Trophoblast cell (in vitro differentiated cells and primary cell): ENCODE data around the gene RAD51B.

Experiments used
- DNase-seq, 2 donors: peaks; one replicate each; pipeline ENCODE4 v3.0.0-alpha.2; 2016
- H2AFZ ChIP-seq: 2 replicates; pipeline ENCODE4 v1.6.1; 2013; ENCODE audit warnings: low read length, moderate library complexity, mild to moderate bottlenecking; ENCODE audit not compliant: insufficient read depth, poor library complexity
- H2AK5ac ChIP-seq: 2 replicates; pipeline ENCODE4 v1.6.1; 2013; ENCODE audit warnings: mild to moderate bottlenecking, low read length
- H2BK120ac ChIP-seq: 2 replicates; pipeline ENCODE4 v1.6.1; 2013; ENCODE audit warnings: low read length, mild to moderate bottlenecking, moderate library complexity; ENCODE audit not compliant: insufficient read depth, poor library complexity
- H2BK12ac ChIP-seq: 2 replicates; pipeline ENCODE4 v1.6.1; 2013; ENCODE audit warnings: mild to moderate bottlenecking, low read length, moderate library complexity
- H2BK5ac ChIP-seq: 2 replicates; pipeline ENCODE4 v1.6.1; 2013; ENCODE audit warnings: low read length, low read depth, moderate library complexity, mild to moderate bottlenecking; ENCODE audit not compliant: poor library complexity
- H3K14ac ChIP-seq: 2 replicates; pipeline ENCODE4 v1.6.1; 2013; ENCODE audit warnings: mild to moderate bottlenecking, low read length
- H3K18ac ChIP-seq: 2 replicates; pipeline ENCODE4 v1.6.1; 2013; ENCODE audit warnings: mild to moderate bottlenecking, low read length
- H3K23ac ChIP-seq: 2 replicates; pipeline ENCODE4 v1.6.1; 2013; ENCODE audit warnings: low read length
- H3K27ac ChIP-seq: 2 replicates; pipeline ENCODE4 v1.5.1; 2013; ENCODE audit warnings: low read depth, mild to moderate bottlenecking, inconsistent platforms, low read length, moderate library complexity
- H3K27me3 ChIP-seq: 2 replicates; pipeline ENCODE4 v1.6.1; 2013; ENCODE audit warnings: inconsistent platforms, mild to moderate bottlenecking, low read length, moderate library complexity; ENCODE audit not compliant: insufficient read depth
- H3K36me3 ChIP-seq, 2 experiments: 1 replicate in 1 of 2; 2 replicates in 1 of 2; pipeline ENCODE4 v1.6.1; 2013; ENCODE audit warnings: low read length in 2 of 2, mild to moderate bottlenecking in 2 of 2, moderate library complexity in 1 of 2; ENCODE audit not compliant: insufficient read depth in 2 of 2, control insufficient read depth in 1 of 2
- H3K4ac ChIP-seq: 2 replicates; pipeline ENCODE4 v1.6.1; 2013; ENCODE audit warnings: low read depth, mild to moderate bottlenecking, low read length, moderate library complexity
- H3K4me1 ChIP-seq, 2 experiments: 1 replicate in 1 of 2; 2 replicates in 1 of 2; pipeline ENCODE4 v1.6.1; 2013; ENCODE audit warnings: low read length in 2 of 2, mild to moderate bottlenecking in 2 of 2, moderate library complexity in 1 of 2; ENCODE audit not compliant: insufficient read depth in 2 of 2, control insufficient read depth in 1 of 2
- H3K4me2 ChIP-seq: 2 replicates; pipeline ENCODE4 v1.6.1; 2013; ENCODE audit warnings: inconsistent platforms, mild to moderate bottlenecking, low read length, moderate library complexity
- H3K4me3 ChIP-seq: 2 replicates; pipeline ENCODE4 v1.5.1; 2013; ENCODE audit warnings: mild to moderate bottlenecking, low read depth, low read length, inconsistent platforms
- H3K79me1 ChIP-seq: one replicate; pipeline ENCODE4 v1.6.1; 2013; ENCODE audit warnings: low read length
- H3K79me2 ChIP-seq: 2 replicates; pipeline ENCODE4 v1.6.1; 2013; ENCODE audit warnings: low read length, mild to moderate bottlenecking; ENCODE audit not compliant: control insufficient read depth, insufficient read depth, poor library complexity
- H3K9ac ChIP-seq: 2 replicates; pipeline ENCODE4 v1.6.1; 2013; ENCODE audit warnings: mild to moderate bottlenecking, low read length
- H3K9me3 ChIP-seq: 2 replicates; pipeline ENCODE4 v1.6.1; 2013; ENCODE audit warnings: low read depth, mild to moderate bottlenecking, control low read depth, inconsistent platforms, low read length; ENCODE audit not compliant: insufficient read depth
- H4K12ac ChIP-seq: 2 replicates; pipeline ENCODE4 v1.6.1; 2013; ENCODE audit warnings: low read depth, mild to moderate bottlenecking, low read length, moderate library complexity
- H4K8ac ChIP-seq: 2 replicates; pipeline ENCODE4 v1.6.1; 2013; ENCODE audit warnings: low read depth, mild to moderate bottlenecking, low read length, moderate library complexity
- H4K91ac ChIP-seq: one replicate; pipeline ENCODE4 v1.6.1; 2013; ENCODE audit warnings: low read depth, mild to moderate bottlenecking, low read length, moderate library complexity
- WGBS: extraction: QIAGEN DNeasy Blood & Tissue Kit; methylation state at CpG from one replicate; pipeline ENCODE4 v1.1.7; 2013; ENCODE audit warnings: missing lambda C conversion rate; ENCODE audit not compliant: insufficient read length, insufficient coverage; ENCODE audit errors: extremely low coverage; 5-methylcytosine and 5-hydroxymethylcytosine counted together

The RAD51B gene

GRCh38 chr14:68399971-68400370, 580.4 kb downstream of the RAD51B start:
- peak overlapping the region; percentile 1 for H3K27ac ChIP-seq
- H2BK5ac ChIP-seq, result peak overlapping the region; percentile 35
- peak overlapping the region; percentile 61 for H4K8ac ChIP-seq
- H3K9me3 ChIP-seq, result no peaks in the 10 kb centered on the region
- H3K27me3 ChIP-seq, result no peaks in the 10 kb centered on the region
- peak overlapping the region; percentile 78 for H4K91ac ChIP-seq
- peak overlapping the region; percentile 85 for H2BK120ac ChIP-seq
- H3K4ac ChIP-seq, result peak overlapping the region; percentile 49
- H3K36me3 ChIP-seq, result no peaks in the 10 kb centered on the region
- no peak overlapping the region for H3K4me3 ChIP-seq
- no peak overlapping the region for H3K4me2 ChIP-seq
- H3K23ac ChIP-seq, result no peak overlapping the region
- peak overlapping the region; percentile 97 for H2BK12ac ChIP-seq
- no CpG with 5 or more reads among the region's 2 CpGs for WGBS
- H2AFZ ChIP-seq, result no peak overlapping the region
- peak overlapping the region; percentile 15 for H3K18ac ChIP-seq
- no peak for DNase-seq
- H3K4me1 ChIP-seq, result peaks cover 29 to 38% of the 10 kb centered on the region in 2 experiments
- H3K79me2 ChIP-seq, result peaks cover 9% of the 10 kb centered on the region
- peaks cover 38% of the 10 kb centered on the region for H3K79me1 ChIP-seq
- H2AK5ac ChIP-seq, result peak overlapping the region; percentile 3
- peak overlapping the region; percentile 48 for H3K14ac ChIP-seq
- no peak overlapping the region for H4K12ac ChIP-seq
- H3K9ac ChIP-seq, result no peak overlapping the region

GRCh38 chr14:68401317-68401716, 581.7 kb downstream of the RAD51B start:
- no peak overlapping the region for H2AFZ ChIP-seq
- no peaks in the 10 kb centered on the region for H3K9me3 ChIP-seq
- peak; percentile 76 to 90 for DNase-seq
- H2BK5ac ChIP-seq, result no peak overlapping the region
- H3K23ac ChIP-seq, result no peak overlapping the region
- peaks cover 41% of the 10 kb centered on the region for H3K79me1 ChIP-seq
- H3K36me3 ChIP-seq, result no peaks in the 10 kb centered on the region
- no peak overlapping the region for H3K9ac ChIP-seq
- H3K4ac ChIP-seq, result no peak overlapping the region
- H4K12ac ChIP-seq, result no peak overlapping the region
- H3K18ac ChIP-seq, result peak overlapping the region; percentile 6
- no peak overlapping the region for H3K4me3 ChIP-seq
- peaks cover 9% of the 10 kb centered on the region for H3K79me2 ChIP-seq
- H3K4me1 ChIP-seq, result peaks cover 31 to 40% of the 10 kb centered on the region in 2 experiments
- H3K14ac ChIP-seq, result peak overlapping the region; percentile 19
- no peak overlapping the region for H2BK120ac ChIP-seq
- H3K4me2 ChIP-seq, result no peak overlapping the region
- H4K91ac ChIP-seq, result peak overlapping the region; percentile 66
- H3K27ac ChIP-seq, result peak overlapping the region; percentile 82
- no peaks in the 10 kb centered on the region for H3K27me3 ChIP-seq
- H2AK5ac ChIP-seq, result no peak overlapping the region
- no peak overlapping the region for H4K8ac ChIP-seq
- H2BK12ac ChIP-seq, result peak overlapping the region; percentile 6
- WGBS, result no CpG with 5 or more reads among the region's 3 CpGs

- Histone ChIP-seq H3K18ac (no peak overlapping the region), H4K8ac (no peak overlapping the region), H2AK5ac (no peak overlapping the region), H3K23ac (no peak overlapping the region), H3K36me3 (no peaks in the 10 kb centered on the region), H2AFZ (no peak overlapping the region), H2BK5ac (peak overlapping the region; percentile 93), H3K79me1 (peaks cover 41% of the 10 kb centered on the region), H3K27me3 (no peaks in the 10 kb centered on the region), H3K27ac (peak overlapping the region; percentile 82), H3K4me2 (no peak overlapping the region), H3K4me1 (peaks cover 31 to 40% of the 10 kb centered on the region in 2 experiments), H2BK120ac (peak overlapping the region; percentile 95), H4K91ac (no peak overlapping the region), H3K79me2 (peaks cover 9% of the 10 kb centered on the region), H3K9me3 (no peaks in the 10 kb centered on the region), H4K12ac (no peak overlapping the region), H2BK12ac (peak overlapping the region; percentile 25), H3K9ac (no peak overlapping the region), H3K4ac (no peak overlapping the region), H3K14ac (no peak overlapping the region), H3K4me3 (no peak overlapping the region)
- WGBS, result no CpG with 5 or more reads among the region's 4 CpGs
- DNase-seq, result no peak
Observed at GRCh38 chr14:68401855-68402254, 582.3 kb downstream of the RAD51B start.

- Histone ChIP-seq H2BK12ac (peak overlapping the region; percentile 95), H3K27me3 (no peaks in the 10 kb centered on the region), H3K79me1 (peaks cover 36% of the 10 kb centered on the region), H3K27ac (peak overlapping the region; percentile 82), H3K4me1 (peaks cover 26 to 33% of the 10 kb centered on the region in 2 experiments), H3K23ac (no peak overlapping the region), H3K79me2 (peaks cover 5% of the 10 kb centered on the region), H4K8ac (peak overlapping the region; percentile 87), H2AK5ac (peak overlapping the region; percentile 77), H2BK120ac (peak overlapping the region; percentile 95), H3K18ac (peak overlapping the region; percentile 70), H3K14ac (peak overlapping the region; percentile 81), H2AFZ (no peak overlapping the region), H3K9ac (no peak overlapping the region), H2BK5ac (peak overlapping the region; percentile 93), H3K4me3 (no peak overlapping the region), H4K91ac (peak overlapping the region; percentile 95), H3K4me2 (no peak overlapping the region), H3K9me3 (no peaks in the 10 kb centered on the region), H4K12ac (no peak overlapping the region), H3K36me3 (no peaks in the 10 kb centered on the region), H3K4ac (peak overlapping the region; percentile 60)
- WGBS, result no CpG with 5 or more reads among the region's 7 CpGs
- peak; percentile 39 to 76 for DNase-seq
Observed at GRCh38 chr14:68402525-68403101, 583.0 kb downstream of the RAD51B start.
